ENCODE results near the gene CACNA1C. TPM values are rescaled to one million over a fixed set of nuclear protein-coding genes. Genes with fewer than 3 reads are reported as not detected.

CACNA1C gene
- total RNA-seq, 3 donors from 2014 or later: 2.6 to 11.8 (median 9.5) TPM

DNA sequence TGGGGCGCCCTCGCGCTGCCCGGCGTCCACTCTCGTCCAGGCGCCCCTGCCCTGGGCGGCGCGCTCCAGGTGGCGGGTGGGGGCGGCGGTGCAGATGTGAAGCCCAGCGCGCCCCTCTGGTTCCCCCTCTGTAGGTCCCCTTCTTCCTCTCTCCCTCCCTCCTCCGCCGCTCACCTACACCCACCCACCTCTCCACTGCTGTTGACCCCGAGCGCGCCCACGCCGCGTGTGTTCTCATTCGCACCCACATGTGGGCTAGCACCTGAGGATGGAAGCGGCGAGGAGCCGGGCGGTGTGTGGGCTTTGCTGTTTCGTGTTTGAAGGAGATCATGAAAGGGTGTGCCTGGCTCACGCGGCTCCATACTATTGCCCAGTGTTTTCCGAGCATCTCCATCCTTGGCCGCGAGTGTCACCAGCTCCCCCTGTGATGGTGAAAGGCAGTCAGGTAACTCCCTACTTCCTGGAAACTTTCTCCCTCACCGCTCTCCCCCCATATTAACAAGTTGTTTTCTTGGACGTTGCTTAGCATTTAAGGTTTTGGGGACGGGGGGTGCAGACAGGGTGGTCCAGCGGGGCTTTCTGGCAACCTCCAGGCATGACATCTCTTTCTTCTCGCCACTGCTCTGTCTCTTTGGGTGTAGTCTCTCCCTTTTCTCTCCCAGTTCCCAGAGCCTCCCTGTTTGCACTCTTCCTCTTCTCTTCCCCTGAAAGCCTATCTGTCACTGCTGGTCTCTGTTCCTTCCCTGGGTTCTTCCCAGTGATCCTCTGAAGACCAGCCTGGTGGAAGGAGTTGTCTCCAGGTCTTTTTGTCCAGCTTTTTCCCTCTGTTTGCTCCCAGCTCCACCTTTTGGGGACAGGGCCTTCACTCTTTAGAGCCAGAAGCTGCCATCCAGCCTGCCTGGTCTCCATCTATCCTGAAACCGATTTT, 1.6 kb downstream of the CACNA1C start:
- TF ChIP-seq, protein P1, sequence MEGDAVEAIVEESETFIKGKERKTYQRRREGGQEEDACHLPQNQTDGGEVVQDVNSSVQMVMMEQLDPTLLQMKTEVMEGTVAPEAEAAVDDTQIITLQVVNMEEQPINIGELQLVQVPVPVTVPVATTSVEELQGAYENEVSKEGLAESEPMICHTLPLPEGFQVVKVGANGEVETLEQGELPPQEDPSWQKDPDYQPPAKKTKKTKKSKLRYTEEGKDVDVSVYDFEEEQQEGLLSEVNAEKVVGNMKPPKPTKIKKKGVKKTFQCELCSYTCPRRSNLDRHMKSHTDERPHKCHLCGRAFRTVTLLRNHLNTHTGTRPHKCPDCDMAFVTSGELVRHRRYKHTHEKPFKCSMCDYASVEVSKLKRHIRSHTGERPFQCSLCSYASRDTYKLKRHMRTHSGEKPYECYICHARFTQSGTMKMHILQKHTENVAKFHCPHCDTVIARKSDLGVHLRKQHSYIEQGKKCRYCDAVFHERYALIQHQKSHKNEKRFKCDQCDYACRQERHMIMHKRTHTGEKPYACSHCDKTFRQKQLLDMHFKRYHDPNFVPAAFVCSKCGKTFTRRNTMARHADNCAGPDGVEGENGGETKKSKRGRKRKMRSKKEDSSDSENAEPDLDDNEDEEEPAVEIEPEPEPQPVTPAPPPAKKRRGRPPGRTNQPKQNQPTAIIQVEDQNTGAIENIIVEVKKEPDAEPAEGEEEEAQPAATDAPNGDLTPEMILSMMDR (IDR thresholded peaks at IDR 0.05): no peak
- peak in 1 of 3 donors; percentile 19 for TF ChIP-seq POLR2AphosphoS5 (IDR thresholded peaks at IDR 0.05)
- no peak for TF ChIP-seq POLR2A (IDR thresholded peaks at IDR 0.05)
- peak in 1 of 2 donors; percentile 52 for DNase-seq (ENCODE audit: low spot score in 2 of 2)
- H3K9me3 ChIP-seq: no peaks in the 10 kb centered on the region
- H3K4me3 ChIP-seq: peak overlapping the region; percentile 57 to 77 (median 58)
- H3K27ac ChIP-seq: peak overlapping the region; percentile 64 to 85
- no peaks in the 10 kb centered on the region for H3K36me3 ChIP-seq
- intact Hi-C loops (cut with DNase I; ENCODE audit: low total_unique reads): no loop called here
- H3K27me3 ChIP-seq: peaks cover 0 to 18% of the 10 kb centered on the region in 2 donors
- H3K4me1 ChIP-seq: no peaks in the 10 kb centered on the region

DNA sequence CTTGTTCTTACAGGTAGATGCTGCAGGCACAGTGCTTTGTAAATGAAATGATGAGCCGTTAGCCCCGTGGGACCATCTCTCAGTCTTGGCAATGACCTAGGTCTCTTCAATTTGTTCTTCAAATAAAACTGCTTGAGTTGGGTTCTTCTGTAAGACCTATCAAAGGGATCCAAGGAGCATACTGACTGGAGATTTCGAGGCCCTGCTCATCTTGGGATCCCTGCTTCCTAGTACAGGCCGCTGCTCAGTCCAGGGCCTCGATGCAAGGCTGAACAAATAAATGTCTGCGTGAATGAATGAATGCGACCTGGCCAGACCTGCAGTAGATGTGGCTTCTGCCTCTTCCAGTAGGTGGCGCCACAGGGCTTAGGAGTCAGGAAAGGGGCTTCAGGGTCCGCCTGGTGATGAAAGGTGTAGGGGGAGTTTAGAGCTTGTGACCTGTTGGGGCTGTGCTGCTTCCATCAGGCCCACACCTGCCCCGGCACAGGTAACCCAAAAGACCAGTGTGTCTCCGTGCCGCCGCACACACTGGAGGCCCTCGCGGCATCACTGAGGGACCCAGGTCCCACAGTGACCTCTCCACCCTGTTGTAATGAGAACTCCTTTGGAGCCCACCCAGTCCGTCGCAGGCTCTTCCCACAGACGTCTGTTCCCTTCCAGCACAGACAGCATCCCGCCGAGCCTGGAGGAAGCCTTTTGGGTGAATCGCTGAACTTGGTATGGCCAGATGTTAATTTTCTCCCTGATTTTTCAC, 4.4 kb downstream of the CACNA1C start:
- TF ChIP-seq, protein P1 (IDR thresholded peaks at IDR 0.05): peak; percentile 42 to 60 (median 49)
- no peak for TF ChIP-seq POLR2A (IDR thresholded peaks at IDR 0.05)
- no peak for TF ChIP-seq POLR2AphosphoS5 (IDR thresholded peaks at IDR 0.05)
- peaks cover 0 to 3% of the 10 kb centered on the region in 2 donors for H3K4me1 ChIP-seq
- peak in 1 of 2 donors; percentile 36 for DNase-seq (ENCODE audit: low spot score in 2 of 2)
- peak overlapping the region in 1 of 3 donors; percentile 39 for H3K4me3 ChIP-seq
- H3K27me3 ChIP-seq: peaks cover 0 to 8% of the 10 kb centered on the region in 2 donors
- H3K36me3 ChIP-seq: no peaks in the 10 kb centered on the region
- intact Hi-C loops (cut with DNase I; ENCODE audit: low total_unique reads): no loop called here
- peak overlapping the region; percentile 14 to 61 for H3K27ac ChIP-seq
- no peaks in the 10 kb centered on the region for H3K9me3 ChIP-seq

DNA sequence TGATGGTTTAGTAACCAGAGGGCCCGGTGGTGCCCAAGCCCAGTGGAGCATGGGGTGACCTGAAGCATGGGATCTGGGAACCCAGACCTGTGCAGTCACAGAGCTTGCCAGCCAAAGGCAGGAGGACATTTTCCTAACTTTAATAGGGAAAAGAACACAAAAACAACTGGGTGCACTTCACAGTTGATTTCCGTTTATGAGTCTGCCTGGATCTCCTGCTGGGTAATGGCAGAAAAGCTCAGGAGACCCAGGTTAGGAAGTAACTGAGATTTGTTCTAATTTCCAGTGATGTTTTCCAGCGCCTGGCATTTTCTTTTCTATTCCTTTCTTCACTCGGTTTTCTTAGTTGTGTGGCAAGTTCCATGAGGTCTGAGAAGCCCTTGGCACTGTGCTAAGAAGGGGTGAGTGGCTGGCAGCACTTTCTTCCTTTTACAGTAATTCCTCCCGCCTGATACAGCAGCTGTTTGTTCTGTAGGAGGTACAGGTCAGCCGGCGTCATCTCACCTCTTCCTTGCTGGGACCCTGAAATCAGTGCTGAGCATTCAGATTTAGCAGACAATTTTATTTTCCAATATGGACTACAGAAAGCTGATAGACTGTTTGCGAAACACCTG, 5.1 kb downstream of the CACNA1C start:
- TF ChIP-seq POLR2AphosphoS5 (IDR thresholded peaks at IDR 0.05): no peak
- no peak for TF ChIP-seq POLR2A (IDR thresholded peaks at IDR 0.05)
- TF ChIP-seq, protein P1 (IDR thresholded peaks at IDR 0.05): no peak
- Histone ChIP-seq H3K27me3 (peaks cover 0 to 8% of the 10 kb centered on the region in 2 donors), H3K36me3 (no peaks in the 10 kb centered on the region), H3K4me1 (peaks cover 0 to 3% of the 10 kb centered on the region in 2 donors), H3K4me3 (peak overlapping the region in 1 of 3 donors; percentile 39), H3K27ac (peak overlapping the region; percentile 14 to 61), H3K9me3 (no peaks in the 10 kb centered on the region)
- DNase-seq (ENCODE audit: low spot score in 2 of 2): peak in 1 of 2 donors; percentile 34
- intact Hi-C loops (cut with DNase I; ENCODE audit: low total_unique reads): no loop called here

DNA sequence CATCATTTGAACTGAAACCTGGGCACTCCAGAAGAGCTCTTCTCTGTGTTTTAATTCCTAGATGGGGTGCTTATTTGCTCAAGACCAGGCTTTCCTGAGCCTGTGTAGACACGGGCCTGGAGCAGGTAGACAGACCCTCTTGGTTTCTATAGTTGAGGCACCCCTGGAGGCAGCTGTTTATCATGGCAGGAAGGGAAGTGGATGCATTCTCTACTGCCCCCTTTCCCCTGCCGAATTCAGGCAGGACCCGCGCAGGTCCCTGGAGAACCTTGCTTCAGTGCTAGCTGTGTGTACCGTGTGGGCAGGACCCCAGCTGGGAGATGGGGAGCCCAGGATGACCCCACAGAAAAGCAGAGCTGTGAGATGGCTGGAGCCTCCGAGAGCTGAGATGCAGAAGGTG, 6.0 kb downstream of the CACNA1C start:
- peaks cover 0 to 8% of the 10 kb centered on the region in 2 donors for H3K27me3 ChIP-seq
- TF ChIP-seq, protein P1 (IDR thresholded peaks at IDR 0.05): no peak
- TF ChIP-seq POLR2A (IDR thresholded peaks at IDR 0.05) (no peak), POLR2AphosphoS5 (IDR thresholded peaks at IDR 0.05) (no peak)
- no peak for DNase-seq (ENCODE audit: low spot score in 2 of 2)
- no peak overlapping the region for H3K4me3 ChIP-seq
- H3K4me1 ChIP-seq: peaks cover 0 to 3% of the 10 kb centered on the region in 2 donors
- no peaks in the 10 kb centered on the region for H3K9me3 ChIP-seq
- no peaks in the 10 kb centered on the region for H3K36me3 ChIP-seq
- H3K27ac ChIP-seq: peak overlapping the region in 1 of 2 donors; percentile 61
- intact Hi-C loops (cut with DNase I; ENCODE audit: low total_unique reads): no loop called here
